Measurements from ENCODE around the gene CHPF2. TPM values are rescaled to one million over a fixed set of nuclear protein-coding genes. Genes with fewer than 3 reads are reported as not detected.
A peak's percentile ranks its signal among the peaks of the same experiment; 100 is the strongest.

CHPF2 gene
- total RNA-seq, 8 experiments from 2014 or later, result 11.3 to 57.9 (median 30.9) TPM

- H3K4me3 ChIP-seq, result no peak overlapping the region
- 20 to 81% (median 53%) methylated on average over 1 to 6 of the region's 19 CpGs; no CpG with 5 or more reads in 4 of the 10 experiments for WGBS, 10 experiments
- H3K27ac ChIP-seq, result no peak overlapping the region
- ATAC-seq (replicated peaks in 6 of 8), result no peak
- H3K4me1 ChIP-seq (replicated peaks in 1 of 2), result peaks cover 7 to 19% of the 10 kb centered on the region in 2 donors
- in situ Hi-C loops (cut with MboI; ENCODE audit: low pct_unique_long_range_greater_than_20kb in 2 of 9, low sequenced_read_pairs in 9 of 9, unreplicated experiment in 9 of 9), result no loop called here
Measured at GRCh38 chr7:151195616-151196450, 36.5 kb upstream of the CHPF2 start.

GRCh38 chr7:151197932-151198331, 34.4 kb upstream of the CHPF2 start:
- no peak overlapping the region for H3K27ac ChIP-seq
- no peak for ATAC-seq (replicated peaks in 6 of 8)
- H3K4me1 ChIP-seq (replicated peaks in 1 of 2), result peaks cover 7 to 19% of the 10 kb centered on the region in 2 donors
- H3K4me3 ChIP-seq, result no peak overlapping the region
- in situ Hi-C loops (cut with MboI; ENCODE audit: low pct_unique_long_range_greater_than_20kb in 2 of 9, low sequenced_read_pairs in 9 of 9, unreplicated experiment in 9 of 9), result no loop called here

GRCh38 chr7:151198945-151199848, 33.1 kb upstream of the CHPF2 start:
- Histone ChIP-seq H3K4me1 (replicated peaks in 1 of 2) (peaks cover 7 to 19% of the 10 kb centered on the region in 2 donors), H3K4me3 (no peak overlapping the region), H3K27ac (peak overlapping the region; percentile 41 to 49)
- WGBS, 10 experiments, result 0 to 33% (median 17%) methylated on average over 1 to 5 of the region's 30 CpGs; no CpG with 5 or more reads in 6 of the 10 experiments
- in situ Hi-C loops (cut with MboI; ENCODE audit: low pct_unique_long_range_greater_than_20kb in 2 of 9, low sequenced_read_pairs in 9 of 9, unreplicated experiment in 9 of 9), result no loop called here
- ATAC-seq (replicated peaks in 6 of 8), result peak; percentile 44 to 91 (median 80)

- no peak overlapping the region for H3K4me3 ChIP-seq
- no peak overlapping the region for H3K27ac ChIP-seq
- 17 to 100% (median 56%) methylated on average over 1 to 2 of the region's 3 CpGs; no CpG with 5 or more reads in 4 of the 10 experiments for WGBS, 10 experiments
- no peak for ATAC-seq (replicated peaks in 6 of 8)
- in situ Hi-C loops (cut with MboI; ENCODE audit: low pct_unique_long_range_greater_than_20kb in 2 of 9, low sequenced_read_pairs in 9 of 9, unreplicated experiment in 9 of 9), result no loop called here
- peaks cover 7 to 19% of the 10 kb centered on the region in 2 donors for H3K4me1 ChIP-seq (replicated peaks in 1 of 2)
Measured at GRCh38 chr7:151201344-151201743, 30.9 kb upstream of the CHPF2 start.

GRCh38 chr7:151201751-151202150, 30.5 kb upstream of the CHPF2 start:
- no peak overlapping the region for H3K4me3 ChIP-seq
- 60 to 97% (median 77%) methylated on average over 1 to 4 of the region's 4 CpGs; no CpG with 5 or more reads in 6 of the 10 experiments for WGBS, 10 experiments
- in situ Hi-C loops (cut with MboI; ENCODE audit: low pct_unique_long_range_greater_than_20kb in 2 of 9, low sequenced_read_pairs in 9 of 9, unreplicated experiment in 9 of 9), result no loop called here
- H3K27ac ChIP-seq, result no peak overlapping the region
- ATAC-seq (replicated peaks in 6 of 8), result no peak
- peaks cover 7 to 19% of the 10 kb centered on the region in 2 donors for H3K4me1 ChIP-seq (replicated peaks in 1 of 2)

GRCh38 chr7:151202836-151203235, 29.4 kb upstream of the CHPF2 start:
- no peak for ATAC-seq (replicated peaks in 6 of 8)

GRCh38 chr7:151204383-151205032, 27.8 kb upstream of the CHPF2 start:
- Histone ChIP-seq H3K4me1 (replicated peaks in 1 of 2) (peaks cover 9 to 15% of the 10 kb centered on the region in 2 donors), H3K27ac (no peak overlapping the region), H3K4me3 (no peak overlapping the region)
- in situ Hi-C loops (cut with MboI; ENCODE audit: low pct_unique_long_range_greater_than_20kb in 2 of 9, low sequenced_read_pairs in 9 of 9, unreplicated experiment in 9 of 9), result no loop called here
- no peak for ATAC-seq (replicated peaks in 6 of 8)
- WGBS, 10 experiments, result 60 to 86% (median 69%) methylated on average over 3 to 8 of the region's 48 CpGs; no CpG with 5 or more reads in 7 of the 10 experiments

More at GRCh38 chr7:151202836-151203235, 29.4 kb upstream of the CHPF2 start:
- H3K4me1 ChIP-seq (replicated peaks in 1 of 2), result peaks cover 11 to 24% of the 10 kb centered on the region in 2 donors
- H3K27ac ChIP-seq, result no peak overlapping the region
- in situ Hi-C loops (cut with MboI; ENCODE audit: low pct_unique_long_range_greater_than_20kb in 2 of 9, low sequenced_read_pairs in 9 of 9, unreplicated experiment in 9 of 9), result no loop called here
- 78 to 100% (median 85%) methylated on average over 1 to 6 of the region's 9 CpGs; no CpG with 5 or more reads in 5 of the 10 experiments for WGBS, 10 experiments
- no peak overlapping the region for H3K4me3 ChIP-seq

GRCh38 chr7:151205730-151206129, 26.6 kb upstream of the CHPF2 start:
- in situ Hi-C loops (cut with MboI; ENCODE audit: low pct_unique_long_range_greater_than_20kb in 2 of 9, low sequenced_read_pairs in 9 of 9, unreplicated experiment in 9 of 9), result no loop called here
- ATAC-seq (replicated peaks in 6 of 8), result no peak
- H3K4me3 ChIP-seq, result no peak overlapping the region
- H3K4me1 ChIP-seq (replicated peaks in 1 of 2), result peaks cover 5% of the 10 kb centered on the region in 2 donors
- no peak overlapping the region for H3K27ac ChIP-seq
- 17 to 100% (median 41%) methylated on average over 1 to 6 of the region's 6 CpGs; no CpG with 5 or more reads in 3 of the 10 experiments for WGBS, 10 experiments

GRCh38 chr7:151206914-151207313, 25.4 kb upstream of the CHPF2 start:
- Histone ChIP-seq H3K27ac (no peak overlapping the region), H3K4me1 (replicated peaks in 1 of 2) (peaks cover 5% of the 10 kb centered on the region in 2 donors), H3K4me3 (no peak overlapping the region)
- whole genome bisulfite sequencing, 10 experiments, result 0 to 90% (median 63%) methylated on average over 2 to 9 of the region's 9 CpGs; no CpG with 5 or more reads in 2 of the 10 experiments
- ATAC-seq (replicated peaks in 6 of 8), result peak in 5 of 8 experiments; percentile 25 to 56 (median 40)
- in situ Hi-C loops (cut with MboI; ENCODE audit: low pct_unique_long_range_greater_than_20kb in 2 of 9, low sequenced_read_pairs in 9 of 9, unreplicated experiment in 9 of 9), result no loop called here

GRCh38 chr7:151207315-151207714, 25.0 kb upstream of the CHPF2 start:
- in situ Hi-C loops (cut with MboI; ENCODE audit: low pct_unique_long_range_greater_than_20kb in 2 of 9, low sequenced_read_pairs in 9 of 9, unreplicated experiment in 9 of 9), result no loop called here
- 51 to 79% (median 64%) methylated on average over 2 to 7 of the region's 9 CpGs; no CpG with 5 or more reads in 1 of the 10 experiments for WGBS, 10 experiments
- H3K4me1 ChIP-seq (replicated peaks in 1 of 2), result peaks cover 5% of the 10 kb centered on the region in 2 donors
- no peak overlapping the region for H3K4me3 ChIP-seq
- no peak for ATAC-seq (replicated peaks in 6 of 8)
- no peak overlapping the region for H3K27ac ChIP-seq

- WGBS, 10 experiments, result 3 to 88% (median 80%) methylated on average over 1 to 8 of the region's 12 CpGs; no CpG with 5 or more reads in 7 of the 10 experiments
- Histone ChIP-seq H3K4me3 (no peak overlapping the region), H3K4me1 (replicated peaks in 1 of 2) (peaks cover 5% of the 10 kb centered on the region in 2 donors), H3K27ac (no peak overlapping the region)
- in situ Hi-C loops (cut with MboI; ENCODE audit: low pct_unique_long_range_greater_than_20kb in 2 of 9, low sequenced_read_pairs in 9 of 9, unreplicated experiment in 9 of 9), result no loop called here
- ATAC-seq (replicated peaks in 6 of 8), result no peak
Measured at GRCh38 chr7:151207804-151208203, 24.5 kb upstream of the CHPF2 start.

GRCh38 chr7:151208253-151208862, 23.9 kb upstream of the CHPF2 start:
- in situ Hi-C loops (cut with MboI; ENCODE audit: low pct_unique_long_range_greater_than_20kb in 2 of 9, low sequenced_read_pairs in 9 of 9, unreplicated experiment in 9 of 9), result no loop called here
- 0 to 85% (median 41%) methylated on average over 1 to 9 of the region's 9 CpGs for WGBS, 10 experiments
- Histone ChIP-seq H3K4me3 (no peak overlapping the region), H3K27ac (no peak overlapping the region), H3K4me1 (replicated peaks in 1 of 2) (peaks cover 5% of the 10 kb centered on the region in 2 donors)
- ATAC-seq (replicated peaks in 6 of 8), result peak in 3 of 8 experiments; percentile 52 to 89 (median 86)
